IgD-negative memory B cell (primary cell): ENCODE measurements around the gene MCM7. TPM values are rescaled to one million over a fixed set of nuclear protein-coding genes. Genes with fewer than 3 reads are reported as not detected.

Source experiments
- H3K27ac Mint-ChIP-seq, 3 donors: one replicate each; pipeline ENCODE4 v1.8.0; 2020 to 2022; ENCODE audit warnings: mild to moderate bottlenecking in 3 of 3, mixed read lengths in 3 of 3, moderate library complexity in 1 of 3
- H3K27me3 Mint-ChIP-seq: one replicate; pipeline ENCODE4 v1.8.0; 2021; ENCODE audit warnings: mixed read lengths
- H3K36me3 Mint-ChIP-seq: one replicate; pipeline ENCODE4 v1.8.0; 2020; ENCODE audit warnings: mild to moderate bottlenecking, mixed read lengths
- H3K4me1 Mint-ChIP-seq, 3 donors: one replicate each; pipeline ENCODE4 v1.8.0; 2020 to 2022; ENCODE audit warnings: mixed read lengths in 3 of 3, mild to moderate bottlenecking in 1 of 3
- H3K4me3 Mint-ChIP-seq, 4 donors: one replicate each; pipeline ENCODE4 v1.8.0; 2020 to 2022; ENCODE audit warnings: mild to moderate bottlenecking in 4 of 4, mixed read lengths in 4 of 4, moderate library complexity in 3 of 4
- H3K9me3 Mint-ChIP-seq, 3 donors: one replicate each; pipeline ENCODE4 v1.8.0; 2020 to 2021; ENCODE audit warnings: mixed read lengths in 3 of 3, mild to moderate bottlenecking in 1 of 3
- polyA plus RNA-seq: library from polyadenylated mRNA; unstranded; fragments of 300-500 nt; fragmentation: Illumina TruSeq; gene quantifications from one replicate; pipeline ENCODE4 v1.2.3, GENCODE V29; 2021

MCM7 gene
- polyA plus RNA-seq, 1 donor from 2014 or later = 33.4 TPM

DNA sequence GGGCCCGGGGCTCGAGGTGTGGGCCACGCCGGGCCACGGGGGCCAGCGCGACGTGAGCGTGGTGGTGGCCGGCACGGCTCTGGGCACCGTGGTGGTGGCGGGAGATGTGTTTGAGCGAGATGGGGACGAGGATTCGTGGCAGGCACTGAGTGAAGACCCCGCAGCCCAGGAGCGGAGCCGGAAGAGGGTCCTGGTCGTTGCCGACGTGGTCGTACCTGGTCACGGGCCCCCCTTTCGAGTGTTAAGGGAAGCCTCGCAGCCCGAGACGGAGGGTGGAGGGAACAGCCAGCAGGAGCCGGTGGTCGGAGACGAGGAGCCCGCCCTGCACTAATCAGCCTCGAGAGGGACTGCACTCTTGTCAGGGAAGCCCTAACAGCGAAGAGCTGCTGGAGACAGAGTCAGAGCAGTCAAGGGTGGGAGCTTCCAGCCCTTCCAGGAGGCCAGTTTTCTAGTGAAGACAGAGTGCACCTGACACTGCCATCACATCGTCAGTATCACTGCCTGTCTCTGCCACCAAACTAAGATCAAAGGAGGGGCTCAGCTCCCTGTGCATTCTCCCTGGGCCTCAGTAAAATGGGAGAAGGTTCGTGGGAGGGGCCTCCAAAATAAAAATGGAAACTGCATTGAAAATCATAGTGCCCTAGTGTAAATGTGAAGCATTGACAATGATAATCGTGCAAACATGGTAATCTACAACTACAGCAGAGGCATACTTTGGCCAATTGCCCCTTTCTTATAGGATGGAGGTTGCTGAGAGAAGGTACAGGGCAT lies 26.9 kb upstream of the MCM7 start:
- Mint-ChIP-seq H3K4me3 (peak overlapping the region; percentile 78 to 90 (median 80)), H3K9me3 (no peaks in the 10 kb centered on the region), H3K27ac (peak overlapping the region; percentile 27 to 69 (median 59)), H3K4me1 (peaks cover 24 to 25% (median 24%) of the 10 kb centered on the region in 3 donors), H3K27me3 (no peaks in the 10 kb centered on the region), H3K36me3 (peaks cover 2% of the 10 kb centered on the region)

DNA sequence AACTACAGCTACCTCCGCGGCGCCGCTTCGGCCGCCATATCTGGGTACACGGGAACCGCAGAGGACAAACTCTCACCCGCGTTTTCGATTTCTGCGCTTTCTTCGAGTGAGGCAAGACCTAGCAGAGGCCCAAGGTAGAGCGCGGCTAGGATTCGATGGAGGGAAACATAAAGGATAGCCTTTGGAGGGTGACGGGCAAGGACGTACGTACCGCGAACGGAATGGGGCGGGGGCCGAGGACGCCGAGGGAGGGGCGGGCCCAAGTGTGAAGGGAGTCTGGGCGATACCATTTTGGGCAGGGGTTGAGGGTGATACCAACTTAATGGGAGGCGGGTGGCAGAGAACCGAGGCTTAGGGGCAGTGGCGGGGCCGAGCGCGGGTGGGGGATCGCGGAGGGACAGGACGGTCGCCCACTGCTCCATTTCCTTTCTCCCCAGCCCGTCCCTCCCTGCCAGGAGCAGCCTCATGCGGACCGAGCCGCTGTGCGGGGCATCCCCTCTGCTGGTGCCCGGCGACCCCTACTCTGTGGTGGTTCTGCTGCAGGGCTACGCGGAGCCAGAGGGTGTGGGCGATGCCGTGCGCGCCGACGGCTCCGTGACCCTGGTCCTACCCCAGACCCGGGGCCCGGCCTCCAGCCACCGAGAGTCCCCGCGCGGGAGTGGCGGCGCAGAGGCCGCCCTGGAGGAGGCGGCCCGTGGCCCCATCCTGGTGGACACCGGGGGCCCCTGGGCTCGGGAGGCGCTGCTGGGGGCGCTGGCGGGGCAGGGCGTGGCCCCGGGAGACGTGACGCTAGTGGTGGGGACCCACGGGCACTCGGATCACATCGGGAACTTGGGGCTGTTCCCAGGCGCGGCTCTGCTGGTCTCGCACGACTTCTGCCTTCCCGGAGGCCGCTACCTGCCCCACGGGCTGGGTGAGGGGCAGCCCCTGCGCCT lies 26.0 kb upstream of the MCM7 start, which contains the start of gene MBLAC1:
Gene MBLAC1, plus strand, starts transcription at position 37 of the 935 bp plus-strand sequence. Its CDS starts 429 bp downstream, at position 466.
- no peaks in the 10 kb centered on the region for H3K27me3 Mint-ChIP-seq
- peak within 1 kb of the TSS; percentile 96 to 100 (median 100) for H3K4me3 Mint-ChIP-seq
- H3K36me3 Mint-ChIP-seq = peaks cover 5% of the 10 kb centered on the region
- no peaks in the 10 kb centered on the region for H3K9me3 Mint-ChIP-seq
- peaks cover 19 to 20% (median 20%) of the 10 kb centered on the region in 3 donors for H3K4me1 Mint-ChIP-seq
- peak within 1 kb of the TSS; percentile 93 to 99 (median 99) for H3K27ac Mint-ChIP-seq

DNA sequence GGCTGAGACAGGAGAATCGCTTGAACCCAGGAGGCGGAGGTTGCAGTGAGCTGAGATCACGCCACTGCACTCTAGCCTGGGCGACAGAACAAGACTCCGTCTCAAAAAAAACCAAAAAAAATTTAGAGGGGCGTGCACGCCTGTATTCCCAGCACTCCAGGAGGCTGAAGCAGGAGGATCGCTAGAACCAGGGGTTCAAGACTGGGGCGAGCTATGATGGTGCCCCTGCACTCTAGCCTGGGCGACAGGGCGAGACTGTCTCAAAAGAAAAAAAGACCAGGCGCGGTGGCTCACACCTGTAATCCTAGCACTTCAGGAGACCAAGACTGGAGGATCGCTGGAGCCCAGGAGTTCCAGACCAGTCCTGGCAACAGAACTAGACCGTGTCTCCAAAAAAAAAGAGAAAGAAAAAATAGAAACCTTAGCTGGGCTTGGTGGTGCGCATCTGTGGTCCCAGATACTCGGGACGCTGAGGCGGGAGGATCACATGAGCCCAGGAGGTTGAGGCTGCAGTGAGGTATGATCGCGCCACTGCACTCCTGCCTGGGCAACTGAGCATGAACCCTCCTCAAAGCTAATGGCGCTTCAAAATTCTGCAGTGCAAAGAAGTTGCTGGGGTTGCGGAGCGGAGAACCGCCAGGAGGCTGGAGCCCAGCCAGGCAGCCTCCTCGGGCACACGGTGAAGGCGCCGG lies 25.2 kb upstream of the MCM7 start:
- Mint-ChIP-seq H3K9me3 (no peaks in the 10 kb centered on the region), H3K27me3 (no peaks in the 10 kb centered on the region), H3K36me3 (peaks cover 5% of the 10 kb centered on the region), H3K4me1 (peaks cover 18 to 20% (median 19%) of the 10 kb centered on the region in 3 donors), H3K4me3 (peak overlapping the region; percentile 96 to 100 (median 100)), H3K27ac (peak overlapping the region; percentile 93 to 99 (median 99))

DNA sequence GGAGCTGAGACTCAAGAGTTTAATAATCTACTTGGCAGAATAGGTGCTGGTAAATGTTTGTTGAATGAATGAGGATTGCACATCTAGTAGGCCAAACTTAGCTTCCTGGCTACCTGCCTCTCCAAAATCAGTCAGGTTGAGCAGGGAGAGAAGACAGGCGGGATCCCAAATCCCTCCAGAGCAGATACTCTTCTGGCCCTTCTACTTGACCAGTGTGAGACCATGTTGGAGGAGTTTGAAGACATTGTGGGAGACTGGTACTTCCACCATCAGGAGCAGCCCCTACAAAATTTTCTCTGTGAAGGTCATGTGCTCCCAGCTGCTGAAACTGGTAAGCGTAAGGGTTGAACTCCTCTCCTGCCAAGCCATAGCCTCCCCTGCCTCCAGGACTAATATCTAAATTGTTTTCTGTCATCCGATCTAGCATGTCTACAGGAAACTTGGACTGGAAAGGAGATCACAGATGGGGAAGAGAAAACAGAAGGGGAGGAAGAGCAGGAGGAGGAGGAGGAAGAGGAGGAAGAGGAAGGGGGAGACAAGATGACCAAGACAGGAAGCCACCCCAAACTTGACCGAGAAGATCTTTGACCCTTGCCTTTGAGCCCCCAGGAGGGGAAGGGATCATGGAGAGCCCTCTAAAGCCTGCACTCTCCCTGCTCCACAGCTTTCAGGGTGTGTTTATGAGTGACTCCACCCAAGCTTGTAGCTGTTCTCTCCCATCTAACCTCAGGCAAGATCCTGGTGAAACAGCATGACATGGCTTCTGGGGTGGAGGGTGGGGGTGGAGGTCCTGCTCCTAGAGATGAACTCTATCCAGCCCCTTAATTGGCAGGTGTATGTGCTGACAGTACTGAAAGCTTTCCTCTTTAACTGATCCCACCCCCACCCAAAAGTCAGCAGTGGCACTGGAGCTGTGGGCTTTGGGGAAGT lies 23.4 kb upstream of the MCM7 start:
- Mint-ChIP-seq H3K4me1 (peaks cover 22 to 30% (median 26%) of the 10 kb centered on the region in 3 donors), H3K27me3 (no peaks in the 10 kb centered on the region), H3K36me3 (peaks cover 5% of the 10 kb centered on the region), H3K4me3 (peak overlapping the region; percentile 44 to 96 (median 82)), H3K27ac (peak overlapping the region in 2 of 3 donors; percentile 78 to 93), H3K9me3 (no peaks in the 10 kb centered on the region)

DNA sequence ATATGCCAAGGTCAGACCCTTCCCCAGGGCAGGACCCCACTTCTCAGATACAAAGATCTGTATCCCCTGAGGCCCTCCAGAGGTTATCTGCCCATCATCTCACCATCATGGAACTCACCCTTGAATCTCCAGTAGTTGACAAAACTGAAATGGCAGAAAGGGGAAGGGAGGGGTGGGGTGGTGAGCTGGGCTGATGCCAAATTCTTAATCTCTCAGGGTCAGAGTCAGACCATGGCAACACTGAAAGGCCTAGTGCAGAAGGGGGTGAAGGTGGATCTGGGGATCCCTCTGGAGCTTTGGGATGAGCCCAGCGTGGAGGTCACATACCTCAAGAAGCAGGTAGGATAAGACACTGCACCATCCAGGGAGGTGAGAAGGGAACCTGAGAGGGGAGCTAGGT lies 21.4 kb upstream of the MCM7 start:
- peaks cover 5% of the 10 kb centered on the region for H3K36me3 Mint-ChIP-seq
- no peaks in the 10 kb centered on the region for H3K27me3 Mint-ChIP-seq
- no peaks in the 10 kb centered on the region for H3K9me3 Mint-ChIP-seq
- peaks cover 30 to 33% (median 31%) of the 10 kb centered on the region in 3 donors for H3K4me1 Mint-ChIP-seq
- no peak overlapping the region for H3K27ac Mint-ChIP-seq
- H3K4me3 Mint-ChIP-seq = peak overlapping the region in 2 of 4 donors; percentile 28 to 70

DNA sequence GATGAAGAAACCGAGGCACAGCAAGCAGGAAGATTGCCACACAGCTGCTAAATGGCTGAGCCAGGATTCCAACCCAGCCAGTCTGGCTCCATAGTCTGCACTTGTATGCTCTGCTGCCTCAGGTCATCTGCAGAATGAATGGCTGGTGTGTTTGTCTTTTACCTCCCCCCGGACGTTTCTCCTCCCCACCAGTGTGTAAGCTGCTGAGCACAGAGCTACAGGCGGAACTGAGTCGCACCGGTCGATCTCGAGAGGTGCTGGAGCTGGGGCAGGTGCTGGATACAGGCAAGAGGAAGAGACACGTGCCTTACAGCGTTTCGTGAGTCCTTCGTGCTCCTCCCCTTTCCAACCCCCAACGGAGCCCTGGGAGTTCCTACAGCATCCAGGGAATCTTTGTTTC lies 20.9 kb upstream of the MCM7 start:
- Mint-ChIP-seq H3K4me1 (peaks cover 29 to 33% (median 31%) of the 10 kb centered on the region in 3 donors), H3K9me3 (no peaks in the 10 kb centered on the region), H3K4me3 (peak overlapping the region in 1 of 4 donors; percentile 30), H3K36me3 (peaks cover 5% of the 10 kb centered on the region), H3K27ac (peak overlapping the region in 2 of 3 donors; percentile 52 to 73), H3K27me3 (no peaks in the 10 kb centered on the region)

DNA sequence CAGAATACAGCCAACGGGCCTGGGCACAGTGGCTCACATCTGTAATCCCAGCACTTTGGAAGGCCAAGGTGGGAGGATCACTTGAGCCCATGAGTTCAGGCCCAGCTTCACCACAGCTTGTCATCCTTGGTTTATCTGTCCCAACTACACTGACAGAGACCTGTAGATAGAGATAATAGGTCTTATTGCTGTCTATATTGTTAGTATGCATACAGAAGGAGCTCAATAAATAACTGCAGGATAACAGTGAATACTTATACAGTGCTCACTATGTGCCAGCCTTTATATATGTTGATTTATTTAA lies 19.5 kb upstream of the MCM7 start:
- H3K9me3 Mint-ChIP-seq = no peaks in the 10 kb centered on the region
- H3K4me1 Mint-ChIP-seq = peaks cover 25 to 29% (median 28%) of the 10 kb centered on the region in 3 donors
- H3K27ac Mint-ChIP-seq = peak overlapping the region; percentile 4 to 99 (median 99)
- peaks cover 2% of the 10 kb centered on the region for H3K36me3 Mint-ChIP-seq
- H3K4me3 Mint-ChIP-seq = peak overlapping the region; percentile 91 to 98 (median 96)
- H3K27me3 Mint-ChIP-seq = no peaks in the 10 kb centered on the region

DNA sequence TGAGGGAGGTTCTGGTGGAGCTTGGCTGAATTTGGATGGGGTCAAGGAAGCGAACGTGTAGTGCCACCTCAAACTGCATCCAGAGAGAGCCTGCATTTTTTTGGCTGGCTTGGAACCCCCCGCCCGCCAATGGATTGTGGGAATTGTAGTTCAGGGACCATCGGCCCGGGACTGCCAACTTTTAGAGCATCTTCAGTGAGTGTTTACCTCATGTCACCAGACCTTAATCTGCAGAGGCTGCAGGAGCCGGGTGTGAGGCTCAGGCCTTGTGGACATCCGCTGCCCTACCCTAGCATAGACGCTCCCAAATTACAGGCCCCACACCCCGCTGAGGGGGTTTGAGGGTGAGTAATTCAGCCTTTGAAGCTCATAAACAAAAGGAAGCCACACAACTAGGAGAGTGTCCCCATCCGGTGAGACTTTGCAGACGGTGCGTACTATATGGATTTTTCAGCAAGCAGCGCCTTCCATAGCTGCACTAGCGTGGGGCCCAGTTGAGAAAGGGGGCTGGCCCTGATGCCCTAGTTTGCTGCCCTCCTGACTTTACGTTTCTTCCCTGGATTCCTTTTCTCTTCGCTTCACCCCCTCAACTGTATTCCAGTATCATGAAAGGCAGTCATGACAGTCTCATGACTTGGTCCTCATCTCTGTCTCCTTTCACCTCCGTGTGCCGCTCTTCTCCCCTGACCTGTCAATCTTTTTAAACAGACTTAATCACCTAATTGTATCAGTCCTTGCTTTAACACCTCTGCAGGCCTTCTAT lies 19.0 kb upstream of the MCM7 start:
- Mint-ChIP-seq H3K4me1 (peaks cover 22 to 29% (median 25%) of the 10 kb centered on the region in 3 donors), H3K27ac (peak overlapping the region; percentile 99), H3K36me3 (peaks cover 2% of the 10 kb centered on the region), H3K27me3 (no peaks in the 10 kb centered on the region), H3K9me3 (no peaks in the 10 kb centered on the region), H3K4me3 (peak overlapping the region; percentile 96 to 98 (median 96))

DNA sequence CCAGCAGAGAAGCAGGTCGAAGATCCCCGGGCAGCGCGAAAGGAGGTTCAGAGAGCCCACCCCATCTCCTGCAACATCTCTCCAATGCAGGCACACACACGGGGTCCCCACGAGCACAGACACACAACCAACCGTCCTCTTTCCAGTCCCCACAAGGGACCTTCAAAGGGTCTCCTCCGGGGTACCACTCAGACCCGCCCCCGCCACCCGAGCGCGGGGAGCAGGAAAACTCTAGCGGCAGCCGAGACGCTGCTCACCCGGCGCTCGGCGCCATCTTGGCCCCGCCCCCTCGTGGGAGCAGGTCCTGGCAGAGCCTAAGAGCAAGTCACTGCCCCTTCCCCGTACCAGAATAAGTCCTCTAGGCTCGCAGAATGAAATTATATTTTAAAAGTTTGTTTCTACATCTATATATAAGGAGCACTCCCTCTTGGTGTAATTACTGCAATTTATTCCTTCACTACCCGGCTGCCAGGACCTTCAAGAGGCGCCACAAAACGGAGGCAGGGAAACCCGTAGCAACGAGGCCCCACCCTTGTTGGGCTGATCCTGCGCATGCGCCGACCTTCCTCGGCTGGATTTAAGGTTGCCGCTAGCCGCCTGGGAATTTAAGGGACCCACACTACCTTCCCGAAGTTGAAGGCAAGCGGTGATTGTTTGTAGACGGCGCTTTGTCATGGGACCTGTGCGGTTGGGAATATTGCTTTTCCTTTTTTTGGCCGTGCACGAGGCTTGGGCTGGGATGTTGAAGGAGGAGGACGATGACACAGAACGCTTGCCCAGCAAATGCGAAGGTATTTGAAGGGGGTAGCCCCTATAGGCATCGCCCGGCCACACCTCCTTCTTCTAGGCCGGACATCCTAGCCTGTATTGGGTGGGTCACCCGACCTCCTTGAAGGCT lies 18.1 kb upstream of the MCM7 start, which contains the start of the genes CNPY4 and TAF6:
Gene CNPY4, plus strand, starts transcription at position 563 of the 898 bp plus-strand sequence. Its CDS starts 111 bp downstream, at position 674.
Gene TAF6, minus strand, starts transcription at position 287 of the 898 bp plus-strand sequence. CDS start 5,149 bp downstream, outside the sequence.
- Mint-ChIP-seq H3K4me3 (peak within 1 kb of the TSS; percentile 96 to 98 (median 96)), H3K4me1 (peaks cover 17 to 21% (median 19%) of the 10 kb centered on the region in 3 donors), H3K27ac (peak within 1 kb of the TSS; percentile 99), H3K27me3 (no peaks in the 10 kb centered on the region), H3K36me3 (peaks cover 2% of the 10 kb centered on the region), H3K9me3 (no peaks in the 10 kb centered on the region)

DNA sequence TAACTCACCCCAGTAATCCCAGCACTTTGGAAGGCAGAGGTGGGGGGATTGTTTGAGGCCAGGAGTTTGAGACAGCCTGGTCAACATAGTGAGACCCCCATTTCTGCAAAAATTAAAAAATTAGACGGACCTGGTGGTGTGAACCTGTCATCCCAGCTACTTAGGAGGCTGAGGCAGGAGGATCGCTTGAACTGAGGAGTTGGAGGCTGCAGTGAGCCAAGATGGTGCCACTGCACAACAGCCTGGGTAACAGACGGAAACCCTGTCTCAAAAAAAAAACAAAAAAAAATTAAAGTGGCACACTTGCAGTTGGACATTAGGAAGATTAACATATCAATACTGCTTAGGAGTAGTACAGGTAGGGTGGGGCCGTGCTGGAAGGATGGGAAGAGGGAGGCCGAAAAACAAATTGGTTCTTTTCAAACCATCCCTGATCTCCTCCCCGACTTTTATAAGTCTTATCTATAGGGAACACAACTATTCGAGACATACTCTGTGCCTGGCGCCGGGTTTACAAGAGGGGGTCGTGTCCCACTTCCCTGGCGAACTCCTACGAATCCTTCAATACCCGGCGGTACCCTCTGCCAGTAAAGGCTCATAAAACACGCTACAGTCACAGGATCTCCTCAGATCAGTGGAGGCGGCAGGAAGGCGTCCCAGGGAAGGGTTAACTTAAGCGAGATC lies 17.3 kb upstream of the MCM7 start:
- peak overlapping the region; percentile 96 to 98 (median 96) for H3K4me3 Mint-ChIP-seq
- H3K9me3 Mint-ChIP-seq = no peaks in the 10 kb centered on the region

DNA sequence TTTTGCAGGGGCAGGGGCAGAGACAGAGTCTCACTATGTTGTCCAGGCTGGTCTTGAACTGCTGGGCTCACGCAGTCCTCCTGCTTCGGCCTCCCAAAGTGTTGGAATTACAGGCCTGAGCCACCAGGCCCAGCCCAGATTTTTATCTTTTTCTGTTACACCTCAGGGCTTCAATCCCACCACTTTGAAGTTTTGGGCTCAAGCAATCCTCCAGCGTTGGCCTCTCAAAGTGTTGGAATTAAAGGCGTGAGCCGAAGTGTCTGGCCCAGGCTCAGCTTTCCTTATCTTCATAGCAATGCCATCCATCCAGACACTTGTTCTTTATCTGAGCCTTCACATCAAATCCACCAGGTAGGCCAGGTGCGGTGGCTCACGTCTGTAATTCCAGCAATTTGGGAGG lies 13.8 kb upstream of the MCM7 start:
- H3K27ac Mint-ChIP-seq = no peak overlapping the region
- H3K36me3 Mint-ChIP-seq = peaks cover 2% of the 10 kb centered on the region
- H3K27me3 Mint-ChIP-seq = no peaks in the 10 kb centered on the region
- H3K4me3 Mint-ChIP-seq = no peak overlapping the region
- H3K4me1 Mint-ChIP-seq = peaks cover 10 to 14% (median 11%) of the 10 kb centered on the region in 3 donors
- H3K9me3 Mint-ChIP-seq = no peaks in the 10 kb centered on the region

More for the DNA sequence above, 17.3 kb upstream of the MCM7 start:
- peak overlapping the region; percentile 99 for H3K27ac Mint-ChIP-seq
- H3K36me3 Mint-ChIP-seq = peaks cover 3% of the 10 kb centered on the region
- H3K4me1 Mint-ChIP-seq = peaks cover 14 to 19% (median 17%) of the 10 kb centered on the region in 3 donors
- H3K27me3 Mint-ChIP-seq = no peaks in the 10 kb centered on the region

DNA sequence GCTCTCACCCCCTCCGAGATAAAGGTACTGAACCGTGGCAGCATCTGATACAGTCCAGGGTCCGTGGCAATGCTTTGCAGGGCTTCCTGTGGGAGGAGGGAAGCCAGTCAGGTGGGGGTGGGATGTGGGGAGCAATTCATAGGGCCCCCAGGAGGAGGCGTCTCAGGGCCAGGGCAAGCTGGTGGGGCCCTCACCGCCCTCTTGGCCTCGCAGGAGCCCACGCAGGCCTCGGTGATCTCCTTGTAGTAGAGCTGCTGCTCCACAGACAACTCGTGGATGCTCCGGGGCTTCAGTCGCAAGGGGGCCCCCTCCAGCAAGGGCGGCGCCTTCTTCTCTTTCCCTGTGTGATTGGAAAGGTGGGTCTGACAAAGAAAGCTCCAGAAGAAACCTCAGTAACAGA lies 10.7 kb upstream of the MCM7 start:
- H3K4me3 Mint-ChIP-seq = peak overlapping the region in 1 of 4 donors; percentile 54
- H3K27ac Mint-ChIP-seq = no peak overlapping the region
- H3K27me3 Mint-ChIP-seq = no peaks in the 10 kb centered on the region
- H3K36me3 Mint-ChIP-seq = peaks cover 2% of the 10 kb centered on the region
- peaks cover 0 to 3% (median 0%) of the 10 kb centered on the region in 3 donors for H3K4me1 Mint-ChIP-seq
- no peaks in the 10 kb centered on the region for H3K9me3 Mint-ChIP-seq
